ENCODE data around the gene CDH2.

DNA sequence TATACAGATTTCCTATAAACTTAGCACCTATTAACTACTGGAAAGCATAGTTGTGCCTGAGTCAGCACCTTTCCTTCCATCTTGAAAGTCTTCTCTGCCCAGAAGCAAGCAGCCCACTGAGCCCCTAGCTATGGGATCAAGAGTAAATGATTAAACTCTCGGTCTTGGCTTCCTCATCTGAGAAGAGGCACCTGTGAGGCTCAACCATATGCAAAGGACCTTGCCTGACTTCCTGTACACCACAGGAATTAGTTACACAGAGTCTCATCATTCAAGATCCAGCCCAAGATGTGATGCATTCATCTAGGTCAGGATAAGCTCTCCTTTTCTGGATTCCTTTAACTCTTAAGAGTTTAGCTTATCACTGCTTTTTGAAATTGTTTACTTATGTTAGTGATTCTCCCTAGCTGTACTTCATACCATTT, 96.0 kb downstream of the CDH2 start:
- no peak for TF ChIP-seq GATA3 (IDR thresholded peaks at IDR 0.05; ENCODE audit: low read depth, low read length)
- no peak for TF ChIP-seq GATA2 (IDR thresholded peaks at IDR 0.05; ENCODE audit: low read depth, low read length)

Measured in SH-SY5Y (cell line).